Sigmoid colon (tissue), 4 donors: ENCODE measurements around the gene FAM156B.
"Not testable (repeated sequence)": the region's sequence is repeated elsewhere in the genome, so short reads cannot be mapped to it uniquely, and the experiment has no call there.

Source experiments
- CTCF ChIP-seq, 4 experiments: fragments of 450-650 bp in 3 of 4; fragments of 200-600 bp in 1 of 4; IDR thresholded peaks; one replicate each; pipeline ENCODE4 v1.5.1; 2016 to 2019; ENCODE audit warnings: antibody characterized with exemption in 4 of 4, mild to moderate bottlenecking in 3 of 4, moderate library complexity in 2 of 4
- EP300 ChIP-seq, 4 donors: sonication (generic); formaldehyde crosslinking; IDR thresholded peaks; one replicate each; pipeline ENCODE4 v1.6.1; 2017; ENCODE audit warnings: antibody characterized with exemption in 4 of 4
- POLR2A ChIP-seq, 2 donors: fragments of 450-650 bp; IDR thresholded peaks; one replicate each; pipeline ENCODE4 v1.6.1; 2016; ENCODE audit warnings: antibody characterized with exemption in 2 of 2, mild to moderate bottlenecking in 2 of 2, moderate library complexity in 2 of 2
- POLR2AphosphoS5 ChIP-seq, 4 donors: sonication (generic); formaldehyde crosslinking; IDR thresholded peaks; one replicate each; pipeline ENCODE4 v1.6.1; 2017; ENCODE audit warnings: antibody characterized with exemption in 4 of 4

- not testable (repeated sequence) for TF ChIP-seq CTCF, EP300, POLR2AphosphoS5, POLR2A (IDR thresholded peaks at IDR 0.05)
These were observed 10.8 kb downstream of the FAM156B start for GRCh38 chrX:52907900-52908299.
